ENCODE data around the gene ADCY3.

ADCY3 gene

GRCh38 chr2:24926220-24926601 lies 6.2 kb upstream of the ADCY3 start:
- H3K36me3 ChIP-seq (ENCODE audit: control insufficient read depth, insufficient read depth, low read length), result no peaks in the 10 kb centered on the region
- no peak overlapping the region for H3K27ac ChIP-seq (ENCODE audit: low read depth, low read length)
- H3K4me1 ChIP-seq (ENCODE audit: control insufficient read depth, insufficient read depth, low read length), result peaks cover 17% of the 10 kb centered on the region
- H3K4me3 ChIP-seq (ENCODE audit: low read depth, low read length), result no peak overlapping the region
- H3K27me3 ChIP-seq (ENCODE audit: control insufficient read depth, insufficient read depth, low read length), result 0 out of 2 replicates have a peak, but pooled peaks cover 2% of the 10 kb centered on the region
- H3K9me3 ChIP-seq (ENCODE audit: control insufficient read depth, insufficient read depth, low read depth, low read length), result no peaks in the 10 kb centered on the region
- no peak overlapping the region for H3K9ac ChIP-seq (ENCODE audit: low read length)

- peaks cover 14% of the 10 kb centered on the region for H3K4me1 ChIP-seq (ENCODE audit: control insufficient read depth, insufficient read depth, low read length)
- H3K4me3 ChIP-seq (ENCODE audit: low read depth, low read length), result no peak overlapping the region
- no peaks in the 10 kb centered on the region for H3K36me3 ChIP-seq (ENCODE audit: control insufficient read depth, insufficient read depth, low read length)
- H3K9me3 ChIP-seq (ENCODE audit: control insufficient read depth, insufficient read depth, low read depth, low read length), result no peaks in the 10 kb centered on the region
- peaks cover 5% of the 10 kb centered on the region; the same call in 1 of the 2 replicates for H3K27me3 ChIP-seq (ENCODE audit: control insufficient read depth, insufficient read depth, low read length)
- no peak overlapping the region for H3K9ac ChIP-seq (ENCODE audit: low read length)
- no peak overlapping the region for H3K27ac ChIP-seq (ENCODE audit: low read depth, low read length)
Measured at GRCh38 chr2:24925815-24926214, 5.8 kb upstream of the ADCY3 start.

GRCh38 chr2:24924732-24925131 lies 4.7 kb upstream of the ADCY3 start:
- Histone ChIP-seq H3K36me3 (ENCODE audit: control insufficient read depth, insufficient read depth, low read length) (no peaks in the 10 kb centered on the region), H3K9me3 (ENCODE audit: control insufficient read depth, insufficient read depth, low read depth, low read length) (no peaks in the 10 kb centered on the region), H3K4me1 (ENCODE audit: control insufficient read depth, insufficient read depth, low read length) (peaks cover 12% of the 10 kb centered on the region), H3K27me3 (ENCODE audit: control insufficient read depth, insufficient read depth, low read length) (peaks cover 8% of the 10 kb centered on the region; the same call in 1 of the 2 replicates), H3K27ac (ENCODE audit: low read depth, low read length) (no peak overlapping the region), H3K9ac (ENCODE audit: low read length) (no peak overlapping the region), H3K4me3 (ENCODE audit: low read depth, low read length) (no peak overlapping the region)

- Histone ChIP-seq H3K4me1 (ENCODE audit: control insufficient read depth, insufficient read depth, low read length) (peaks cover 12% of the 10 kb centered on the region), H3K27ac (ENCODE audit: low read depth, low read length) (no peak overlapping the region), H3K9ac (ENCODE audit: low read length) (no peak overlapping the region), H3K4me3 (ENCODE audit: low read depth, low read length) (no peak overlapping the region), H3K36me3 (ENCODE audit: control insufficient read depth, insufficient read depth, low read length) (no peaks in the 10 kb centered on the region), H3K9me3 (ENCODE audit: control insufficient read depth, insufficient read depth, low read depth, low read length) (no peaks in the 10 kb centered on the region), H3K27me3 (ENCODE audit: control insufficient read depth, insufficient read depth, low read length) (peaks cover 8% of the 10 kb centered on the region; the same call in 1 of the 2 replicates)
Measured at GRCh38 chr2:24924266-24924665, 4.2 kb upstream of the ADCY3 start.

GRCh38 chr2:24923106-24923505 lies 3.1 kb upstream of the ADCY3 start:
- Histone ChIP-seq H3K36me3 (ENCODE audit: control insufficient read depth, insufficient read depth, low read length) (peaks cover 2% of the 10 kb centered on the region; the same call in 1 of the 2 replicates), H3K9me3 (ENCODE audit: control insufficient read depth, insufficient read depth, low read depth, low read length) (no peaks in the 10 kb centered on the region), H3K27me3 (ENCODE audit: control insufficient read depth, insufficient read depth, low read length) (peaks cover 14% of the 10 kb centered on the region; the same call in 1 of the 2 replicates), H3K27ac (ENCODE audit: low read depth, low read length) (no peak overlapping the region), H3K4me1 (ENCODE audit: control insufficient read depth, insufficient read depth, low read length) (peaks cover 21% of the 10 kb centered on the region), H3K9ac (ENCODE audit: low read length) (no peak overlapping the region), H3K4me3 (ENCODE audit: low read depth, low read length) (no peak overlapping the region)

- no peaks in the 10 kb centered on the region for H3K9me3 ChIP-seq (ENCODE audit: control insufficient read depth, insufficient read depth, low read depth, low read length)
- H3K9ac ChIP-seq (ENCODE audit: low read length), result no peak overlapping the region
- H3K27me3 ChIP-seq (ENCODE audit: control insufficient read depth, insufficient read depth, low read length), result peaks cover 14% of the 10 kb centered on the region; the same call in 1 of the 2 replicates
- no peak overlapping the region for H3K4me3 ChIP-seq (ENCODE audit: low read depth, low read length)
- H3K4me1 ChIP-seq (ENCODE audit: control insufficient read depth, insufficient read depth, low read length), result peaks cover 21% of the 10 kb centered on the region
- H3K27ac ChIP-seq (ENCODE audit: low read depth, low read length), result no peak overlapping the region
- H3K36me3 ChIP-seq (ENCODE audit: control insufficient read depth, insufficient read depth, low read length), result peaks cover 6% of the 10 kb centered on the region; the same call in 1 of the 2 replicates
Measured at GRCh38 chr2:24922556-24922955, 2.5 kb upstream of the ADCY3 start.

DNA sequence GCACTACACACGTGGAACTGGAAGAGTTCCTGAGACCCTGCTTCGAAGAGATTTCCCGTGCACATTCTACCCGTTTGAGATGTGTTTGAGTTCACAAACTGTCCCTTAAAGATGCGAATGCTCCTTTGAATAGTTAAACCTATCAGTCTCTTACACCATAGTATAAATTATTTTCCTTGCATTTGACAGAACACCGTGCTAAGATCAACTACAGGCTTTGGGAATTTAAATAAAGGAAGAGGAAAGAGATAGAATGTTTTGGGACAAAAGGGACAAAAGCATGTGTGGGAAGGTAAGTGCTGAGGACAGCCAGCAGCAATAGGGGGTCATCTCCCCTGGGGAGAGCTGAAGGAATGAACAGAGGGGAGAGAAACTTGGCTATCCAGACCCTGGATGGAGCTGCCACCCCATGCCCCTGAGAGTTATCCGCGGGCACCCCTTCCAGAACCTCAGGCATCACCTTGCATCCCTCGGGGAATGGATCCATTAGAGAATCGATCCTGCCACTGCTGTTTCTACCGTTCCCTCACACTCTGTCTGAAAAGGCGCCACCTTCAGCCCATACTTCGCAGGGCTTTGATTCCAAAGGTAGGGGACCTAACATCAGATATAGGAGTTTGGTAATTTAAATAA lies 888 bp upstream of the ADCY3 start:
- no peak overlapping the region for H3K9ac ChIP-seq (ENCODE audit: low read length)

DNA sequence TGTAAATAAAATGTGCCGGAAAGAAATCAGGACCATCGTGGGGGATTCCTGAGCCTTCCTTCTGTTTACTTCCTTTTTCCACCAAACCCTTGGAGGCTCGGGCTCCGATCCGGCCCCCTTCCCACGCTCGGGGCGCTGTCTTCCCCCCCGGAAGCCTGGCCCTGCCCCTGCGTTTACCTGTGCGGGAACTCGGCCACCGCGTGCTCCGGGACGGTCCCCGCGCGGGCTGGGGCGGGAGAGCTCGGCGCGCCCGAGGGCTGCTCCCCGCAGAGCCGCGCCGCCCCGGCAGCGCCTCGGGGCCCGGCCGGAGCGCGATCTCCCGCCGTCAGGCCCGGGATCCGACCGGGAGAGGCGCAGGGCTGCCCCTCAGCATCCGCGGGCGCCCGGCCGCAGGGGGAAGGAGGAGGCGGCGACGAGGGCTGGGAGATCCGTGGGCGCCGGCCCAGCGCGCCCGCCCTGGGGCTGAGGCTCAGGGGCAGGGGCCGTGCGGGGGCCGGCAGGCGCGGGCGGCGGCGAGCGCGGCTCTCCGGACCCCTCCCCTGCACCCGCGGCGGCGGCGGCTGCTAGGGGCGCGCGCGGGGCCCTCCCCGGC lies 435 bp downstream of the ADCY3 start:
- H3K27me3 ChIP-seq (ENCODE audit: control insufficient read depth, insufficient read depth, low read length), result peaks cover 11% of the 10 kb centered on the region; the same call in 1 of the 2 replicates
- peak overlapping the region; percentile 61 for H3K4me3 ChIP-seq (ENCODE audit: low read depth, low read length)
- peaks cover 9% of the 10 kb centered on the region; the same call in 1 of the 2 replicates for H3K36me3 ChIP-seq (ENCODE audit: control insufficient read depth, insufficient read depth, low read length)
- H3K4me1 ChIP-seq (ENCODE audit: control insufficient read depth, insufficient read depth, low read length), result peaks cover 9% of the 10 kb centered on the region; the same call in 1 of the 2 replicates
- H3K9me3 ChIP-seq (ENCODE audit: control insufficient read depth, insufficient read depth, low read depth, low read length), result no peaks in the 10 kb centered on the region
- H3K9ac ChIP-seq (ENCODE audit: low read length), result peak overlapping the region; percentile 9
- no peak overlapping the region for H3K27ac ChIP-seq (ENCODE audit: low read depth, low read length)

More for the DNA sequence above, 888 bp upstream of the ADCY3 start:
- Histone ChIP-seq H3K4me3 (ENCODE audit: low read depth, low read length) (peak overlapping the region; percentile 61), H3K9me3 (ENCODE audit: control insufficient read depth, insufficient read depth, low read depth, low read length) (no peaks in the 10 kb centered on the region), H3K4me1 (ENCODE audit: control insufficient read depth, insufficient read depth, low read length) (peaks cover 9% of the 10 kb centered on the region; the same call in 1 of the 2 replicates), H3K27me3 (ENCODE audit: control insufficient read depth, insufficient read depth, low read length) (peaks cover 11% of the 10 kb centered on the region; the same call in 1 of the 2 replicates), H3K36me3 (ENCODE audit: control insufficient read depth, insufficient read depth, low read length) (peaks cover 9% of the 10 kb centered on the region; the same call in 1 of the 2 replicates), H3K27ac (ENCODE audit: low read depth, low read length) (no peak overlapping the region)

DNA sequence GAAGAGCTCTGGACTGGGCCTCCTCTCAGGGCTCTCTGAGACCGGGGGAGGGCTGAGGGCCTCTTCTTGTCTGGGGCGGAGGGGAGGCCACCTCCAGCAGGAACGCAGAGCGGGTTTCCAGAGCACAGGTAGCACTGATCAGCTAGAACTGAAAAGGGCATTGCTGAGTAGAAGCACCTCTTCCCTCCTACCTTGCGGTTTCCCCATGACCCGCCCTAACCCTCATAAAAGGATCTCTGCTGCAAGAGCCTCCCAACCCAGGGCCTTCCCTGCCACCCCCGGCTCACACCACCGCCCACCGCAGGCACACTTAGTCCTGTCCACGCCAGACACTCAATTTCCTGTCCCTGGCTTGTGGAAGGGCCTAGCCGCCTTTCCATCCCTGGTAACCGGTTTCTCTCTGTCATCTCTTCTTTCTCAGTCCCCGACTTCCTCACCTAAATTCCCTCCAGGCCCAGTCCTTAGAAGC lies 966 bp downstream of the ADCY3 start:
- Histone ChIP-seq H3K27me3 (ENCODE audit: control insufficient read depth, insufficient read depth, low read length) (peaks cover 11% of the 10 kb centered on the region; the same call in 1 of the 2 replicates), H3K4me3 (ENCODE audit: low read depth, low read length) (peak overlapping the region; percentile 61), H3K36me3 (ENCODE audit: control insufficient read depth, insufficient read depth, low read length) (peaks cover 9% of the 10 kb centered on the region; the same call in 1 of the 2 replicates), H3K9ac (ENCODE audit: low read length) (peak overlapping the region; percentile 9), H3K27ac (ENCODE audit: low read depth, low read length) (no peak overlapping the region), H3K4me1 (ENCODE audit: control insufficient read depth, insufficient read depth, low read length) (peaks cover 10% of the 10 kb centered on the region; the same call in 1 of the 2 replicates), H3K9me3 (ENCODE audit: control insufficient read depth, insufficient read depth, low read depth, low read length) (no peaks in the 10 kb centered on the region)

DNA sequence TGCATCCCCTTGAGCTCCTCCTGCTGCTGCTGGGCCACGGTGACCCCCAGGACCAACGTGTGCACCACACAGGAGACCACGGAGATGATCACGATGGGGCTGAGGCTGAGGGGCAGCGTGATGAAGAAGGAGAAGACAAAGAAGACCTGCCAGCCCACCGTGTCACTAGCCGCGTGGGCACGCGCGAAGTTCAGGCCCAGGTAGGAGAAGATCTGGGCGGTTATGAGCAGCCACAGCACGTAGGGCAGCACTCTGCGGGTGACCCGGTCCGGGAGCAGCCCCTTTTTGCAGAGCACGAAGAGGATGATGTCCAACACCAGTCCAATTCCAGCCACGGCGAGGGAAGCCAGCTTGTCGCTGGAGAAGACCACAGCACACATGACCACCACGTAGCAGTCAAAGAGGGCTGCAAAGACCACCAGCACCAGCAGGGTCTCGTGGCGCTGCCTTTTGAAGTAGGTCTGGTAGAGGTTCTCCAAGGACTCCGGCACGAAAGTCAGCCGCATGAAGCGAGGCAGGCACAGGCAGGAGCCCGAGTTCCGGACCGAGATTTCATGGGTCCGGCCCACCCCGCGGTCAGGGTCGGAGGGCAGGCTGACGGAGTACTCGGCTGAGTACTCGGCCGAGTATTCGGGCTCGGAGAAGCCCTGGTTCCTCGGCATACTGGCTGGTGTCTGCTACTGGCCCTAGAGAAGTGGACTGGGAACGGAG lies 1.6 kb downstream of the ADCY3 start:
- peaks cover 12% of the 10 kb centered on the region; the same call in 1 of the 2 replicates for H3K4me1 ChIP-seq (ENCODE audit: control insufficient read depth, insufficient read depth, low read length)
- H3K9ac ChIP-seq (ENCODE audit: low read length), result no peak overlapping the region
- no peaks in the 10 kb centered on the region for H3K9me3 ChIP-seq (ENCODE audit: control insufficient read depth, insufficient read depth, low read depth, low read length)
- H3K4me3 ChIP-seq (ENCODE audit: low read depth, low read length), result peak overlapping the region; percentile 61; the same call in 1 of the 2 replicates
- H3K27ac ChIP-seq (ENCODE audit: low read depth, low read length), result no peak overlapping the region
- H3K27me3 ChIP-seq (ENCODE audit: control insufficient read depth, insufficient read depth, low read length), result peaks cover 11% of the 10 kb centered on the region; the same call in 1 of the 2 replicates
- peaks cover 9% of the 10 kb centered on the region; the same call in 1 of the 2 replicates for H3K36me3 ChIP-seq (ENCODE audit: control insufficient read depth, insufficient read depth, low read length)
